GM21717 (cell line): ENCODE results near the gene DCTN3.
"Not testable (repeated sequence)": the region's sequence is repeated elsewhere in the genome, so short reads cannot be mapped to it uniquely, and the experiment has no call there.

Source experiments
- ATAC-seq: cut with Tn5 transposase; IDR thresholded peaks from one replicate; pipeline ENCODE4 v1.9.1; 2021; ENCODE audit warnings: mild to moderate bottlenecking, moderate library complexity; ENCODE audit not compliant: unreplicated experiment

DCTN3 gene

GRCh38 chr9:34647651-34648050, 27.4 kb upstream of the DCTN3 start:
- no peak for ATAC-seq

- no peak for ATAC-seq
Observed at GRCh38 chr9:34647084-34647403, 26.7 kb upstream of the DCTN3 start.

- ATAC-seq, result peak; percentile 93
Observed at GRCh38 chr9:34646211-34647083, 26.2 kb upstream of the DCTN3 start, which contains the start of gene GALT. GALT (plus strand) TSS chr9:34646675; CDS start chr9:34646705, 30 bp downstream.

- ATAC-seq, result no peak
Observed at GRCh38 chr9:34644766-34645314, 24.5 kb upstream of the DCTN3 start.

GRCh38 chr9:34642679-34643078, 22.4 kb upstream of the DCTN3 start:
- no peak for ATAC-seq

- not testable (repeated sequence) for ATAC-seq
Observed at GRCh38 chr9:34639322-34639721, 19.0 kb upstream of the DCTN3 start.

- no peak for ATAC-seq
Observed at GRCh38 chr9:34638138-34638445, 17.8 kb upstream of the DCTN3 start.

- peak; percentile 72 for ATAC-seq
Observed at GRCh38 chr9:34637356-34638137, 17.3 kb upstream of the DCTN3 start, which contains the start of gene SIGMAR1. SIGMAR1 (minus strand) TSS chr9:34637787; CDS start chr9:34637697, 90 bp downstream.

- ATAC-seq, result no peak
Observed at GRCh38 chr9:34636791-34637355, 16.6 kb upstream of the DCTN3 start.

GRCh38 chr9:34635556-34635955, 15.3 kb upstream of the DCTN3 start:
- no peak for ATAC-seq

- no peak for ATAC-seq
Observed at GRCh38 chr9:34634551-34635248, 14.4 kb upstream of the DCTN3 start.

GRCh38 chr9:34633851-34634550, 13.7 kb upstream of the DCTN3 start:
- ATAC-seq, result peak; percentile 36

GRCh38 chr9:34633166-34633565, 12.9 kb upstream of the DCTN3 start:
- no peak for ATAC-seq

- ATAC-seq, result no peak
Observed at GRCh38 chr9:34630402-34631154, 10.3 kb upstream of the DCTN3 start.

- ATAC-seq, result no peak
Observed at GRCh38 chr9:34629491-34629808, 9.2 kb upstream of the DCTN3 start.

- no peak for ATAC-seq
Observed at GRCh38 chr9:34628656-34629490, 8.6 kb upstream of the DCTN3 start, which contains the start of gene ARID3C. ARID3C (minus strand) TSS chr9:34629066; CDS start chr9:34628014, 1,052 bp downstream.

- no peak for ATAC-seq
Observed at GRCh38 chr9:34627716-34628655, 7.7 kb upstream of the DCTN3 start.

GRCh38 chr9:34625186-34625486, 4.8 kb upstream of the DCTN3 start:
- ATAC-seq, result no peak
